Left hindlimb (tissue), 1 donor: Measurements from ENCODE around the gene F2R.
"Not testable (repeated sequence)": the region's sequence is repeated elsewhere in the genome, so short reads cannot be mapped to it uniquely, and the experiment has no call there.

ENCODE experiments used
- DNase-seq: peaks from one replicate; pipeline ENCODE4 v3.0.0-alpha.2; 2018

F2R gene

GRCh38 chr5:76715736-76716455, at the start of gene F2R:
Gene F2R (plus strand): TSS chr5:76716126. CDS start chr5:76716308, 182 bp downstream.
- DNase-seq: peak; percentile 79

- no peak for DNase-seq
Observed at GRCh38 chr5:76667495-76667894, 48.4 kb upstream of the F2R start.

- no peak for DNase-seq
Observed at GRCh38 chr5:76669245-76669644, 46.7 kb upstream of the F2R start.

GRCh38 chr5:76670508-76670907, 45.4 kb upstream of the F2R start:
- DNase-seq: no peak

GRCh38 chr5:76672242-76672641, 43.7 kb upstream of the F2R start:
- no peak for DNase-seq

- DNase-seq: no peak
Observed at GRCh38 chr5:76673125-76673524, 42.8 kb upstream of the F2R start.

GRCh38 chr5:76674330-76675066, 41.4 kb upstream of the F2R start:
- DNase-seq: no peak

- no peak for DNase-seq
Observed at GRCh38 chr5:76675364-76675763, 40.6 kb upstream of the F2R start.

- DNase-seq: no peak
Observed at GRCh38 chr5:76677849-76678472, 38.0 kb upstream of the F2R start.

GRCh38 chr5:76679231-76679630, 36.7 kb upstream of the F2R start:
- no peak for DNase-seq

- not testable (repeated sequence) for DNase-seq
Observed at GRCh38 chr5:76680826-76681225, 35.1 kb upstream of the F2R start.

GRCh38 chr5:76681287-76681686, 34.6 kb upstream of the F2R start:
- DNase-seq: no peak

GRCh38 chr5:76682387-76682786, 33.5 kb upstream of the F2R start:
- DNase-seq: no peak

GRCh38 chr5:76683816-76684731, 31.9 kb upstream of the F2R start:
- no peak for DNase-seq

- DNase-seq: no peak
Observed at GRCh38 chr5:76684756-76685519, 31.0 kb upstream of the F2R start.

- DNase-seq: no peak
Observed at GRCh38 chr5:76685704-76686103, 30.2 kb upstream of the F2R start.

GRCh38 chr5:76688212-76688611, 27.7 kb upstream of the F2R start:
- no peak for DNase-seq

GRCh38 chr5:76688836-76689235, 27.1 kb upstream of the F2R start:
- no peak for DNase-seq

GRCh38 chr5:76689321-76690036, 26.4 kb upstream of the F2R start:
- no peak for DNase-seq

GRCh38 chr5:76690037-76690679, 25.8 kb upstream of the F2R start:
- no peak for DNase-seq
